SIG-M5 treated with dmso at 0.1 percent for 504 hours (cell line): Measurements from ENCODE around the gene PDGFA.

Source experiments
- DNase-seq: peaks from one replicate; lab custom pipeline; 2025; ENCODE audit not compliant: unreplicated experiment; lab: John Stamatoyannopoulos, UW

PDGFA gene

GRCh38 chr7:449324-450019, 70.2 kb downstream of the PDGFA start:
- no peak for DNase-seq

DNA sequence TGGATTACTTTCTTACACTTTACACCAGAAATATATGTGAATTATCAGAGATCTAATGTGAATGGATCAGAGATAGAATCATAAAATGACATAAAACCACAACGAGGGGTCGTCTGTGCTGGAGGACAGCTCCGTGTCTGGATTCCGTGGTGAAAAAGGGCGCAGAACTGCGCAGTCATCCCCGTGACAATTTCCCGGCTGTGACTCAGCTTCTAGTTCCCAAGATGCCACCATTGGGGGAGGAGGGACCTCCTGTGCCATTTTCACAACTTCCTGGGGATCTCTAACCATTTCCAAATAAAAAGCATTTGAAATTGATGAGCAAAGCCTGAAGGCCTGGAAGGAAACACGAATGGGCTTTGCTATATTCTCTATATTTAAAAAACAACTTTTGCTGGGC, 72.1 kb downstream of the PDGFA start:
- no peak for DNase-seq
